HG02798 (cell line): Measurements from ENCODE around the gene DNPEP.
"Not testable (repeated sequence)": the region's sequence is repeated elsewhere in the genome, so short reads cannot be mapped to it uniquely, and the experiment has no call there.

ENCODE experiments used
- ATAC-seq: cut with Tn5 transposase; IDR thresholded peaks from one replicate; pipeline ENCODE4 v1.9.1; 2021; ENCODE audit warnings: mild to moderate bottlenecking; ENCODE audit not compliant: unreplicated experiment, poor library complexity

The DNPEP gene

GRCh38 chr2:219419331-219420197 lies 31.9 kb upstream of the DNPEP start:
- ATAC-seq: no peak

GRCh38 chr2:219419012-219419324 lies 31.3 kb upstream of the DNPEP start:
- no peak for ATAC-seq

GRCh38 chr2:219418155-219419011 lies 30.7 kb upstream of the DNPEP start, which contains the start of gene DES:
Gene DES (plus strand): TSS chr2:219418377. CDS start chr2:219418463, 86 bp downstream.
- no peak for ATAC-seq

GRCh38 chr2:219417374-219417773 lies 29.7 kb upstream of the DNPEP start:
- no peak for ATAC-seq

- no peak for ATAC-seq
These were observed 29.2 kb upstream of the DNPEP start for GRCh38 chr2:219416938-219417337.

- ATAC-seq: no peak
These were observed 28.5 kb upstream of the DNPEP start for GRCh38 chr2:219416235-219416602.

- ATAC-seq: no peak
These were observed 28.0 kb upstream of the DNPEP start for GRCh38 chr2:219415580-219416234.

GRCh38 chr2:219414857-219415256 lies 27.1 kb upstream of the DNPEP start:
- ATAC-seq: no peak

- no peak for ATAC-seq
These were observed 22.7 kb upstream of the DNPEP start for GRCh38 chr2:219410390-219410789.

- no peak for ATAC-seq
These were observed 21.9 kb upstream of the DNPEP start for GRCh38 chr2:219409619-219410018.

GRCh38 chr2:219408631-219409030 lies 20.9 kb upstream of the DNPEP start:
- ATAC-seq: no peak

GRCh38 chr2:219408204-219408603 lies 20.5 kb upstream of the DNPEP start:
- ATAC-seq: no peak

- not testable (repeated sequence) for ATAC-seq
These were observed 19.6 kb upstream of the DNPEP start for GRCh38 chr2:219407343-219407742.

- ATAC-seq: no peak
These were observed 19.1 kb upstream of the DNPEP start for GRCh38 chr2:219406861-219407230.

GRCh38 chr2:219405958-219406860 lies 18.5 kb upstream of the DNPEP start:
- no peak for ATAC-seq

- ATAC-seq: no peak
These were observed 17.7 kb upstream of the DNPEP start for GRCh38 chr2:219405451-219405850.

- ATAC-seq: no peak
These were observed 17.2 kb upstream of the DNPEP start for GRCh38 chr2:219404954-219405353.

GRCh38 chr2:219404291-219404910 lies 16.7 kb upstream of the DNPEP start:
- no peak for ATAC-seq

- ATAC-seq: no peak
These were observed 16.1 kb upstream of the DNPEP start for GRCh38 chr2:219403861-219404260.
